ENCODE results near the gene SRGAP1.

The SRGAP1 gene

DNA sequence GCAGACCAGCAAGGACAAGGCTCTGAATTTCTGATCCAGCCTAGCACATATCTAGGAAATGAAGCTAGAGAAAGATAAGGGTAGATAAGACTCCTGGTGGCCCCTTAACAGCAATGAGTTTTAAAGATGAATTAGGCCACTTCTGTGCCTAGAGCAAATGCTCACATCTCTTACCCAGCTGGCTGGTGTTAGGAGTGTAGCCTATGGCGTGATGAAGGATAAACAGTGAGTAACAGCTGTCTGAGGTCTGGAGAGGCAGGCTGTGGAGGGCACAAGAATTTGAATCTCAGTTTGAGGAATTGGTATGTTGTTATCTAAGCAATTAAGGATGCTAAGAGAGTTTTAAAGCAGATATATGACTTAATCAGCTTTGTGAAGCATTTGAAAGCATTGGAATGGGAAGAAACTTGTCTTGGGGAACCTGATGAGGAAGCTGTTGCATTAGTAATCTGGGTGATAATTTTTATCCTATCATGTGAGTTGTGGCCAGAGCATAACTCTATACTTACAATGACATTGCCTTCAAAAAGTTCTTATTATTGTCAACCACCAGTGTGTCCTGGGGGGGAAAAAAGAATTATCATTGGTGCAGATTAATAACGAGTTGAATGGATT, 161.8 kb downstream of the SRGAP1 start:
- Histone ChIP-seq H3K4me2 (ENCODE audit: insufficient read depth, low read length) (no peak overlapping the region), H3K27ac (ENCODE audit: low read length) (no peak overlapping the region), H3K9me3 (ENCODE audit: insufficient read depth, low read length, severe bottlenecking) (no peaks in the 10 kb centered on the region), H3K4me3 (ENCODE audit: low read depth in 1 of 2, low read length in 2 of 2) (no peak overlapping the region), H3K4me1 (ENCODE audit: insufficient read depth, low read length) (no peaks in the 10 kb centered on the region), H3K27me3 (ENCODE audit: insufficient read depth, low read length, poor library complexity) (peaks cover 5% of the 10 kb centered on the region), H3K79me2 (ENCODE audit: insufficient read depth, low read length) (no peaks in the 10 kb centered on the region), H3K9ac (ENCODE audit: low read depth, low read length) (no peak overlapping the region), H3K36me3 (ENCODE audit: insufficient read depth, low read length) (no peaks in the 10 kb centered on the region), H4K20me1 (ENCODE audit: insufficient read depth, low read length) (no peaks in the 10 kb centered on the region), H2AFZ (ENCODE audit: low read depth, low read length) (no peak overlapping the region)
- TF ChIP-seq, protein P1, sequence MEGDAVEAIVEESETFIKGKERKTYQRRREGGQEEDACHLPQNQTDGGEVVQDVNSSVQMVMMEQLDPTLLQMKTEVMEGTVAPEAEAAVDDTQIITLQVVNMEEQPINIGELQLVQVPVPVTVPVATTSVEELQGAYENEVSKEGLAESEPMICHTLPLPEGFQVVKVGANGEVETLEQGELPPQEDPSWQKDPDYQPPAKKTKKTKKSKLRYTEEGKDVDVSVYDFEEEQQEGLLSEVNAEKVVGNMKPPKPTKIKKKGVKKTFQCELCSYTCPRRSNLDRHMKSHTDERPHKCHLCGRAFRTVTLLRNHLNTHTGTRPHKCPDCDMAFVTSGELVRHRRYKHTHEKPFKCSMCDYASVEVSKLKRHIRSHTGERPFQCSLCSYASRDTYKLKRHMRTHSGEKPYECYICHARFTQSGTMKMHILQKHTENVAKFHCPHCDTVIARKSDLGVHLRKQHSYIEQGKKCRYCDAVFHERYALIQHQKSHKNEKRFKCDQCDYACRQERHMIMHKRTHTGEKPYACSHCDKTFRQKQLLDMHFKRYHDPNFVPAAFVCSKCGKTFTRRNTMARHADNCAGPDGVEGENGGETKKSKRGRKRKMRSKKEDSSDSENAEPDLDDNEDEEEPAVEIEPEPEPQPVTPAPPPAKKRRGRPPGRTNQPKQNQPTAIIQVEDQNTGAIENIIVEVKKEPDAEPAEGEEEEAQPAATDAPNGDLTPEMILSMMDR (IDR thresholded peaks at IDR 0.05; ENCODE audit: borderline replicate concordance, extremely low read depth, low read length, poor library complexity, severe bottlenecking) = no peak
- no peak for TF ChIP-seq EZH2 (IDR thresholded peaks at IDR 0.05; ENCODE audit: borderline replicate concordance, low read depth, low read length, severe bottlenecking)
- DNase-seq = no peak
- no peak for ATAC-seq (ENCODE audit: insufficient read depth, low read depth)

DNA sequence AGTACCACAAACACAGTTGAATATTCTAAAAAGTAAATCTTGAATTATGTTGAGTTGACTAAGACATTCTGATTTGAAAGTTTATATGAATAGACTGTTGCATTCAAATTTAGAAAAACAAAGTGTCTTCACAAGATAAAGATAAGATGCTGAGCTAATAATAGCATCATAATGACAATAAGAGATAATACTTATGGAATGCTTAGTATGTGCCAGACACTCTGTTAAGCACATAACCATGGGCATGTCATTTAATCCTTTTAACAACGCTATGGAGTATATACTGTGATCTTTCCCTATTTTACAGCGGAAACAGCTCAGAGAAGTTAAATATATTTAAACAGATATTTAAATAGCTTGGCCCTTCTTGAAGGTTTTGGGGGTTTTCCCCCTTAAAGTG, 163.4 kb downstream of the SRGAP1 start:
- Histone ChIP-seq H3K4me2 (ENCODE audit: insufficient read depth, low read length) (no peak overlapping the region), H3K9me3 (ENCODE audit: insufficient read depth, low read length, severe bottlenecking) (no peaks in the 10 kb centered on the region), H2AFZ (ENCODE audit: low read depth, low read length) (no peak overlapping the region), H3K4me3 (ENCODE audit: low read depth in 1 of 2, low read length in 2 of 2) (no peak overlapping the region), H3K4me1 (ENCODE audit: insufficient read depth, low read length) (no peaks in the 10 kb centered on the region), H3K27ac (ENCODE audit: low read length) (no peak overlapping the region), H3K36me3 (ENCODE audit: insufficient read depth, low read length) (no peaks in the 10 kb centered on the region), H3K9ac (ENCODE audit: low read depth, low read length) (no peak overlapping the region), H3K27me3 (ENCODE audit: insufficient read depth, low read length, poor library complexity) (peaks cover 5% of the 10 kb centered on the region), H4K20me1 (ENCODE audit: insufficient read depth, low read length) (no peaks in the 10 kb centered on the region), H3K79me2 (ENCODE audit: insufficient read depth, low read length) (no peaks in the 10 kb centered on the region)
- no peak for DNase-seq
- ATAC-seq (ENCODE audit: insufficient read depth, low read depth) = no peak
- TF ChIP-seq EZH2 (IDR thresholded peaks at IDR 0.05; ENCODE audit: borderline replicate concordance, low read depth, low read length, severe bottlenecking) = no peak
- TF ChIP-seq, protein P1 (IDR thresholded peaks at IDR 0.05; ENCODE audit: borderline replicate concordance, extremely low read depth, low read length, poor library complexity, severe bottlenecking) = no peak

DNA sequence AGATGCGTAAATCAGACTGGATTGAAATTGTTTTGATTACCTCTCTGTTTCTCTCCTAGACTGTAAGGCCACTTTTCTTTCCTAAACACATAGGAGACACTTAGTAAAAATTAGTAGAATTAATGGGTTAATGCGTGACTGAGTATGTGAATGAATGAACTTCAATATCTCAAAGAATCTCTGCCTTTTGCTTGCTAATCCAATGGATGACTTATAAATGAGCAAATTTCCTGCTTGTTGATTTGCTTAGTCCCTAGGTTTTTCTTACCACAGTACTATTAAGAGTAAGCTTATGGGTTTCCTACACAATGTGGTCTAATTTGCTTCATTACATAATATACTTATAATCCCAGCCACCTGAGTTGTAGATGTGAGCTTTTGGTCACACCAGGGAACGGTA, 164.1 kb downstream of the SRGAP1 start:
- Histone ChIP-seq H3K4me2 (ENCODE audit: insufficient read depth, low read length) (no peak overlapping the region), H2AFZ (ENCODE audit: low read depth, low read length) (no peak overlapping the region), H3K36me3 (ENCODE audit: insufficient read depth, low read length) (no peaks in the 10 kb centered on the region), H4K20me1 (ENCODE audit: insufficient read depth, low read length) (no peaks in the 10 kb centered on the region), H3K27me3 (ENCODE audit: insufficient read depth, low read length, poor library complexity) (peaks cover 5% of the 10 kb centered on the region), H3K4me3 (ENCODE audit: low read depth in 1 of 2, low read length in 2 of 2) (no peak overlapping the region), H3K27ac (ENCODE audit: low read length) (no peak overlapping the region), H3K4me1 (ENCODE audit: insufficient read depth, low read length) (no peaks in the 10 kb centered on the region), H3K9me3 (ENCODE audit: insufficient read depth, low read length, severe bottlenecking) (no peaks in the 10 kb centered on the region), H3K79me2 (ENCODE audit: insufficient read depth, low read length) (no peaks in the 10 kb centered on the region), H3K9ac (ENCODE audit: low read depth, low read length) (no peak overlapping the region)
- TF ChIP-seq EZH2 (IDR thresholded peaks at IDR 0.05; ENCODE audit: borderline replicate concordance, low read depth, low read length, severe bottlenecking) = no peak
- TF ChIP-seq, protein P1 (IDR thresholded peaks at IDR 0.05; ENCODE audit: borderline replicate concordance, extremely low read depth, low read length, poor library complexity, severe bottlenecking) = no peak
- ATAC-seq (ENCODE audit: insufficient read depth, low read depth) (no peak), DNase-seq (no peak)

Data from DND-41 (cell line).